Ramos (cell line): ENCODE measurements around the gene ARRDC2.

ENCODE experiments used
- in situ Hi-C: fragments of 300-500 bp; cut with MboI; formaldehyde crosslinking; loops from one replicate; pipeline ENCODE4 v1.14.3; 2022; ENCODE audit warnings: low sequenced_read_pairs; ENCODE audit not compliant: unreplicated experiment

Gene ARRDC2

GRCh38 chr19:18051887-18052286 lies 43.9 kb downstream of the ARRDC2 start:
- in situ Hi-C loops, result no loop called here

GRCh38 chr19:18053576-18054219 lies 45.7 kb downstream of the ARRDC2 start:
- in situ Hi-C loops, result no loop called here

DNA sequence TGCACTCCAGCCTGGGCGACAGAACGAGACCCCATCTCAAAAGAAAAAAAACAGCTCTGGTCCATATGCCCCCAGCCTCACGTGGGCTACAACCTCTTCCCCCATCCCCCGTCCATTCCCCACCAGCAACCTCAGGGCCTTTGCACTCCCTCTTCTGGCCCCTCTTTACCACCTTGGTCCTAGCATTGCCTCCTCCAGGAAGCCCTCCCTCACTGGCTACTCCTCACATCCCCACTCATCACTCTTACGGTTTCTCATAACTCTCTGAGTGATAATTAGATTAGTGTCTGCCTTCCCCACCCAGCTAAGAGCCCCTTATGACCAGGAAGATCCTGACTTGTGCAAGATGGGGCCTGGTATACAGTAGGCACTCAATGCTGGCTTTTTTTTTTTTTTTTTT lies 48.0 kb downstream of the ARRDC2 start:
- in situ Hi-C loops, result loop anchor here (5.0 kb wide), 1 partner anchor 39 kb away; no protein-coding TSS in a partner anchor

DNA sequence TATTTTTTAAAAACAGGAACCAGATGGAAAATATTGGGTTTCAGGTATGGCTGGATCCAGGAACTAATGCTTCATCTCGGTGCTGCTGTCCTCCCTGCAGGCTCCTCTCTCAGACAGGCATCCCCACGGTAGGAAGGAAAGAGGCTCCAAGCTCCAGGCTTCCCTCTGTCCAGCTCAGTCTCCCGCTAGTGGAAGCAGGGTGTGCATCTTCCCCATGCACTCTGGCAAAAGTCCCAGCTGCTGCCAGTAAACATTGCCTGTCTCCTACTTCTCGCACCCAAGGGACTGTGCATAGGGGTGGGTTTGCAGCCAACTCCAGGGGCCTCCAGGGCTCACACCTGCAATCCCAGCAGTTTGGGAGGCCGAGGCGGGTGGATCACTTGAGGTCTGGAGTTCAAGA lies 49.6 kb downstream of the ARRDC2 start:
- in situ Hi-C loops, result loop anchor here (5.0 kb wide), 1 partner anchor 40 kb away; no protein-coding TSS in a partner anchor

GRCh38 chr19:18058208-18059009 lies 50.4 kb downstream of the ARRDC2 start:
- in situ Hi-C loops, result loop anchor here (5.0 kb wide), 1 partner anchor 41 kb away; no protein-coding TSS in a partner anchor

DNA sequence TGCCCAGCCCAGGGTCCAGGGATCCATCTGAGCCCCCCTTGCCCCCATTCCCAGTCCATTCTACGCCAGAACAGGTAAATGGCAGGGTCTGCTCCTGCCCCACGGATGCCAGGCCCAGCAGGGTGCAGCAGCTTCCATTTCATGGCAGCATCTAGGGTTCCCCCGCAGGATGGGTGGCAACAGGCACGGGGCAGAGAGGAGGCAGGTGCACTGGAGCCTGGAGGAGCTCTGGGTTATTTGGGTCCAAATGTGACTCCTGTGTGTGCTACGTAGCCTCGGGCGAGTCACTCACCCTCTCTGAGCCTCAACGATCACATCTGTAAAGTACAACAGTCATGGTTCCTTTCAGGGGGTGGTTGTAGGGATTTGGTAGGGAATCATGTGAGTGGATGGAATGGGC lies 51.3 kb downstream of the ARRDC2 start:
- in situ Hi-C loops, result loop anchor here (5.0 kb wide), 1 partner anchor 42 kb away; no protein-coding TSS in a partner anchor

GRCh38 chr19:18059902-18060301 lies 51.9 kb downstream of the ARRDC2 start:
- in situ Hi-C loops, result loop anchor here (5.0 kb wide), 1 partner anchor 43 kb away; no protein-coding TSS in a partner anchor

GRCh38 chr19:18060472-18060871 lies 52.5 kb downstream of the ARRDC2 start:
- in situ Hi-C loops, result no loop called here

GRCh38 chr19:18062028-18062427 lies 54.1 kb downstream of the ARRDC2 start:
- in situ Hi-C loops, result no loop called here

GRCh38 chr19:18063463-18063862 lies 55.5 kb downstream of the ARRDC2 start:
- in situ Hi-C loops, result no loop called here
